CD4-positive, alpha-beta T cell (primary cell): ENCODE results near the gene COL13A1. TPM values are rescaled to one million over a fixed set of nuclear protein-coding genes. Genes with fewer than 3 reads are reported as not detected.

Experiments used
- ATAC-seq: fragments of 200-7000 bp; cut with Tn5 transposase; one replicate; pipeline ENCODE4 v1.10.0; 2022; ENCODE audit warnings: mild to moderate bottlenecking; ENCODE audit not compliant: poor library complexity
- CTCF ChIA-PET: fragments of 350-600 bp; sonication (Branson Sonifier 250); formaldehyde crosslinking; loops from one replicate; lab custom pipeline; 2021; ENCODE audit warnings: antibody characterized with exemption, inconsistent platforms; lab: Charles Lee
- POLR2A ChIA-PET: fragments of 350-600 bp; sonication (Branson Sonifier 250); formaldehyde crosslinking; loops from one replicate; lab custom pipeline; 2021; ENCODE audit warnings: antibody characterized with exemption, inconsistent platforms; lab: Charles Lee
- DNase-seq, 14 experiments: peaks; one replicate each; pipeline ENCODE4 v3.0.0-alpha.2; 2013 to 2020; ENCODE audit warnings: mixed read lengths in 2 of 14
- H3K27ac ChIP-seq, 2 donors: one replicate each; pipeline versions ENCODE4 v1.5.1 to v1.7.0; 2013; ENCODE audit warnings: low read length in 2 of 2, low read depth in 1 of 2, mild to moderate bottlenecking in 1 of 2
- H3K27me3 ChIP-seq, 2 experiments: 1 replicate in 1 of 2; 2 replicates in 1 of 2; pipeline versions ENCODE4 v1.6.1 to v1.7.0; 2013; ENCODE audit warnings: low read length in 2 of 2, control low read depth in 1 of 2, mild to moderate bottlenecking in 1 of 2, moderate library complexity in 1 of 2; ENCODE audit not compliant: insufficient read depth in 2 of 2, control insufficient read depth in 1 of 2
- H3K36me3 ChIP-seq: one replicate; pipeline ENCODE4 v1.6.1; 2013; ENCODE audit warnings: low read length, control low read depth; ENCODE audit not compliant: insufficient read depth
- H3K4me1 ChIP-seq: one replicate; pipeline ENCODE4 v1.6.1; 2013; ENCODE audit warnings: low read length, control low read depth; ENCODE audit not compliant: insufficient read depth
- H3K4me3 ChIP-seq: one replicate; pipeline ENCODE4 v1.5.1; 2013; ENCODE audit warnings: mild to moderate bottlenecking, low read length, moderate library complexity
- H3K9me3 ChIP-seq, 2 experiments: 1 replicate in 1 of 2; 2 replicates in 1 of 2; pipeline versions ENCODE4 v1.6.1 to v1.7.0; 2013; ENCODE audit warnings: low read length in 2 of 2, mild to moderate bottlenecking in 2 of 2, control low read depth in 1 of 2, moderate library complexity in 1 of 2; ENCODE audit not compliant: control insufficient read depth in 1 of 2, insufficient read depth in 1 of 2
- H3K27ac Mint-ChIP-seq: one replicate; pipeline ENCODE4 v1.8.0; 2020; ENCODE audit warnings: mixed read lengths
- H3K27me3 Mint-ChIP-seq: one replicate; pipeline ENCODE4 v1.8.0; 2021; ENCODE audit warnings: mixed read lengths
- H3K36me3 Mint-ChIP-seq: one replicate; pipeline ENCODE4 v1.8.0; 2021; ENCODE audit warnings: low read depth, mixed read lengths
- H3K4me1 Mint-ChIP-seq: one replicate; pipeline ENCODE4 v1.8.0; 2021; ENCODE audit warnings: low read depth, mixed read lengths
- H3K4me3 Mint-ChIP-seq: one replicate; pipeline ENCODE4 v1.8.0; 2020; ENCODE audit warnings: mild to moderate bottlenecking, mixed read lengths
- H3K9me3 Mint-ChIP-seq: one replicate; pipeline ENCODE4 v1.8.0; 2020; ENCODE audit warnings: mixed read lengths
- intact Hi-C, 2 experiments: fragments of 100-400 bp; cut with DNase I in 1 of 2; cut with micrococcal nuclease in 1 of 2; formaldehyde crosslinking; loops; one replicate each; pipeline versions ENCODE4 v1.15.1 to v1.9.0; 2023 to 2025; cut with DNase I, micrococcal nuclease
- total RNA-seq, 174 experiments: library from RNA in 2 of 174; stranded (reverse) in 2 of 174; gene quantifications; one replicate each; pipeline ENCODE4 v1.2.3 and lab custom pipeline; 2021 to 2026
- TF ChIP-seq, protein P1 (sequence below): fragments of 200-600 bp; IDR thresholded peaks from one replicate; pipeline ENCODE4 v1.8.0; 2022; ENCODE audit warnings: antibody characterized with exemption, mild to moderate bottlenecking

The COL13A1 gene
- total RNA-seq, 2 experiments from 2014 or later: not detected

DNA sequence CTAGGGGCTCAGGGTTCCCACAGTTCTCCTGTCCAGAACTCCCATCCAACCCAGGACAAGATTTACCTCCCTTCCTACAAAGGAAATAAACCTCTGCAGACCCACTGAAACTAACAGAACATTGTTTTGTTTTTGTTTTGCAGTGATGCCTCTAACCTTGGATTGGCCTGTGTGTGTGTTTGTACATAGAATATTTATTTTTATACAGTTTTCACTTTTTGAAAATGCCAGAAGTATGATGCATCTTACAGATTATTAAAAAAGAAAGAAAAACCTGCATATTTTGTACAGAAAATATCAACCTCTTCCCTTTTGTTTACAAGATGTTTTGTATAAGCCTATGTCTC, 156.8 kb downstream of the COL13A1 start:
- H3K36me3 ChIP-seq: no peaks in the 10 kb centered on the region
- POLR2A ChIA-PET: no interaction called here
- CTCF ChIA-PET: interaction anchor here (0.6 to 0.9 kb wide), 3 partner anchors 10 to 26 kb away, joined by 3 to 4 read pairs (median 3); no protein-coding TSS in a partner anchor
- Mint-ChIP-seq H3K4me3 (no peak overlapping the region), H3K9me3 (no peaks in the 10 kb centered on the region), H3K4me1 (no peaks in the 10 kb centered on the region), H3K27ac (no peak overlapping the region), H3K36me3 (no peaks in the 10 kb centered on the region), H3K27me3 (peaks cover 25% of the 10 kb centered on the region)
- no peak overlapping the region for H3K27ac ChIP-seq
- no peak for ATAC-seq
- no peak for DNase-seq
- no peaks in the 10 kb centered on the region for H3K4me1 ChIP-seq
- no peaks in the 10 kb centered on the region for H3K9me3 ChIP-seq
- intact Hi-C loops: no loop called here
- TF ChIP-seq, protein P1, sequence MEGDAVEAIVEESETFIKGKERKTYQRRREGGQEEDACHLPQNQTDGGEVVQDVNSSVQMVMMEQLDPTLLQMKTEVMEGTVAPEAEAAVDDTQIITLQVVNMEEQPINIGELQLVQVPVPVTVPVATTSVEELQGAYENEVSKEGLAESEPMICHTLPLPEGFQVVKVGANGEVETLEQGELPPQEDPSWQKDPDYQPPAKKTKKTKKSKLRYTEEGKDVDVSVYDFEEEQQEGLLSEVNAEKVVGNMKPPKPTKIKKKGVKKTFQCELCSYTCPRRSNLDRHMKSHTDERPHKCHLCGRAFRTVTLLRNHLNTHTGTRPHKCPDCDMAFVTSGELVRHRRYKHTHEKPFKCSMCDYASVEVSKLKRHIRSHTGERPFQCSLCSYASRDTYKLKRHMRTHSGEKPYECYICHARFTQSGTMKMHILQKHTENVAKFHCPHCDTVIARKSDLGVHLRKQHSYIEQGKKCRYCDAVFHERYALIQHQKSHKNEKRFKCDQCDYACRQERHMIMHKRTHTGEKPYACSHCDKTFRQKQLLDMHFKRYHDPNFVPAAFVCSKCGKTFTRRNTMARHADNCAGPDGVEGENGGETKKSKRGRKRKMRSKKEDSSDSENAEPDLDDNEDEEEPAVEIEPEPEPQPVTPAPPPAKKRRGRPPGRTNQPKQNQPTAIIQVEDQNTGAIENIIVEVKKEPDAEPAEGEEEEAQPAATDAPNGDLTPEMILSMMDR: peak; percentile 15
- H3K4me3 ChIP-seq: no peak overlapping the region
- H3K27me3 ChIP-seq: peaks cover 0 to 13% of the 10 kb centered on the region in 2 experiments

DNA sequence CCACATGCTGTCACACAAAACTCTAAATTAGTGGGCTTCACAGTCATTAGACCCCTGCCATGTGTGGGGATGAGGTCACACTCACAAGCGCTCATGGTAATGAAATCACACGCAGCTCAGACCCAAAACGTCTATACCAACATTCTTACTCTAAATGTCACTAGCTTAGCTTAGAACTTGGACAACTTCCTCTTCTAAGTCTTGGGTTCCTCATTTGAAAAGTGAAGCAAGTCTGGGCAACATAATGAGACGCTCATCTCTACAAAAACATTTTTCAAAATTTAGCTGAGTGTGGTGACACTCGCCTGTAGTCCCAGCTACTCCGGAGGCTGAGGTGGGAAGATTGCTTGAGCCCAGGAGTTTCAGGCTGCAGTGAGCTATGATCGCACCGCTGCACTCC, 158.2 kb downstream of the COL13A1 start:
- POLR2A ChIA-PET: no interaction called here
- peak in 3 of 14 experiments; percentile 1 to 40 (median 30) for DNase-seq
- H3K27ac ChIP-seq: no peak overlapping the region

DNA sequence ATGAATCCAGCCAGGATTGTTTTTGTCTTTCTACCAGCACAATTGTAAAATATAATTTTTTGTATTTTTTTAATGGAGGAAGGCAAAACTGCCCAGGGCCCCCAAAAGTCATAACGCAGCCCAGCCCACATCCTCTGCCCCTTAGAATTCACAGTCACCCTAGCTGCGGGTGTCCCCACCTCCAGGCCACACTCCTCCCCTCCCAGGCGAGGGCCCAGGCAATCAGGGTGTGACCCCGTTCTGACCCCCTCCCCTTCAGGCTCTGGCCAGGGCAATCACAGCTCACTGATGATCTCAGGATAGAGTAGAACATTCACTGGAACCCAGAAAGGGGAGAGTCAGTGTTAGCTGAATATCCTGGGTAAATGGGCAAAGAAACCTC, 158.9 kb downstream of the COL13A1 start:
- ChIA-PET CTCF (no interaction called here), POLR2A (no interaction called here)
- Histone ChIP-seq H3K4me1 (no peaks in the 10 kb centered on the region), H3K27me3 (peaks cover 0 to 13% of the 10 kb centered on the region in 2 experiments), H3K27ac (no peak overlapping the region), H3K9me3 (no peaks in the 10 kb centered on the region), H3K4me3 (no peak overlapping the region), H3K36me3 (no peaks in the 10 kb centered on the region)
- Mint-ChIP-seq H3K36me3 (no peaks in the 10 kb centered on the region), H3K9me3 (no peaks in the 10 kb centered on the region), H3K4me3 (no peak overlapping the region), H3K27me3 (peaks cover 31% of the 10 kb centered on the region), H3K27ac (no peak overlapping the region), H3K4me1 (no peaks in the 10 kb centered on the region)
- ATAC-seq (no peak), DNase-seq (no peak)
- TF ChIP-seq, protein P1: no peak
- intact Hi-C loops: loop anchor here in 1 of 2 experiments (10.0 kb wide), 1 partner anchor 184 kb away; the partner anchor contains the start of gene TYSND1

More for the DNA sequence above, 158.2 kb downstream of the COL13A1 start:
- Histone ChIP-seq H3K4me3 (no peak overlapping the region), H3K36me3 (no peaks in the 10 kb centered on the region), H3K27me3 (peaks cover 0 to 13% of the 10 kb centered on the region in 2 experiments), H3K9me3 (no peaks in the 10 kb centered on the region), H3K4me1 (no peaks in the 10 kb centered on the region)
- H3K27me3 Mint-ChIP-seq: peaks cover 25% of the 10 kb centered on the region
- H3K4me3 Mint-ChIP-seq: no peak overlapping the region
- no peaks in the 10 kb centered on the region for H3K9me3 Mint-ChIP-seq
- CTCF ChIA-PET: no interaction called here
- H3K36me3 Mint-ChIP-seq: no peaks in the 10 kb centered on the region
- no peaks in the 10 kb centered on the region for H3K4me1 Mint-ChIP-seq
- TF ChIP-seq, protein P1: no peak
- no peak overlapping the region for H3K27ac Mint-ChIP-seq
- ATAC-seq: no peak
- intact Hi-C loops: loop anchor here in 1 of 2 experiments (10.0 kb wide), 1 partner anchor 185 kb away; the partner anchor contains the start of gene TYSND1
